Mesenchymal stem cell (in vitro differentiated cells and primary cell): ENCODE measurements around the gene GLI3.

Source experiments
- DNase-seq: peaks from one replicate; pipeline ENCODE4 v3.0.0-alpha.2; 2013
- H2AFZ ChIP-seq: one replicate; pipeline ENCODE4 v1.6.1; 2013; ENCODE audit warnings: low read depth, mild to moderate bottlenecking, control low read depth, inconsistent platforms, low read length, moderate library complexity
- H2AK5ac ChIP-seq: 2 replicates; pipeline ENCODE4 v1.6.1; 2013; ENCODE audit warnings: low read length, moderate library complexity, mild to moderate bottlenecking, inconsistent platforms; ENCODE audit not compliant: severe bottlenecking
- H2BK120ac ChIP-seq: one replicate; pipeline ENCODE4 v1.6.1; 2013; ENCODE audit warnings: low read depth, mild to moderate bottlenecking, inconsistent platforms, low read length, moderate library complexity
- H2BK12ac ChIP-seq, 2 experiments: one replicate each; pipeline ENCODE4 v1.6.1; 2013; ENCODE audit warnings: inconsistent platforms in 2 of 2, low read length in 2 of 2, mild to moderate bottlenecking in 2 of 2, moderate library complexity in 2 of 2, control low read depth in 1 of 2
- H2BK15ac ChIP-seq: one replicate; pipeline ENCODE4 v1.6.1; 2013; ENCODE audit warnings: mild to moderate bottlenecking, low read depth, inconsistent platforms; ENCODE audit not compliant: poor library complexity, severe bottlenecking
- H2BK5ac ChIP-seq: 2 replicates; pipeline ENCODE4 v1.6.1; 2013; ENCODE audit warnings: low read depth, mild to moderate bottlenecking, low read length, control low read depth, inconsistent platforms; ENCODE audit not compliant: poor library complexity, severe bottlenecking
- H3K14ac ChIP-seq, 2 experiments: one replicate each; pipeline ENCODE4 v1.6.1; 2013; ENCODE audit warnings: inconsistent platforms in 2 of 2, low read length in 2 of 2, control low read depth in 1 of 2, mild to moderate bottlenecking in 1 of 2, moderate library complexity in 1 of 2
- H3K18ac ChIP-seq, 2 experiments: one replicate each; pipeline ENCODE4 v1.6.1; 2013; ENCODE audit warnings: inconsistent platforms in 2 of 2, low read length in 2 of 2, control low read depth in 1 of 2, low read depth in 1 of 2, mild to moderate bottlenecking in 1 of 2
- H3K23ac ChIP-seq, 2 experiments: one replicate each; pipeline ENCODE4 v1.6.1; 2013; ENCODE audit warnings: inconsistent platforms in 2 of 2, low read length in 2 of 2, mild to moderate bottlenecking in 2 of 2, moderate library complexity in 2 of 2, control low read depth in 1 of 2
- H3K27ac ChIP-seq: 2 replicates; pipeline ENCODE4 v1.5.1; 2013; ENCODE audit warnings: mild to moderate bottlenecking, moderate library complexity, low read length, control low read depth, inconsistent platforms; ENCODE audit not compliant: poor library complexity, severe bottlenecking
- H3K27me3 ChIP-seq, 2 experiments: 2 replicates each; pipeline versions ENCODE4 v1.6.1 to v1.7.0; 2013; ENCODE audit warnings: low read length in 2 of 2, mild to moderate bottlenecking in 2 of 2, moderate library complexity in 2 of 2, control low read depth in 1 of 2, inconsistent platforms in 1 of 2; ENCODE audit not compliant: control insufficient read depth in 1 of 2, insufficient read depth in 1 of 2
- H3K36me3 ChIP-seq, 2 experiments: 2 replicates each; pipeline versions ENCODE4 v1.6.1 to v1.7.0; 2013; ENCODE audit warnings: low read length in 2 of 2, control low read depth in 1 of 2, inconsistent platforms in 1 of 2, low read depth in 1 of 2, mild to moderate bottlenecking in 1 of 2; ENCODE audit not compliant: insufficient read depth in 2 of 2, control insufficient read depth in 1 of 2
- H3K4ac ChIP-seq, 2 experiments: one replicate each; pipeline ENCODE4 v1.6.1; 2013; ENCODE audit warnings: inconsistent platforms in 2 of 2, low read length in 2 of 2, mild to moderate bottlenecking in 2 of 2, moderate library complexity in 2 of 2, control low read depth in 1 of 2, low read depth in 1 of 2
- H3K4me1 ChIP-seq: 2 replicates; pipeline ENCODE4 v1.6.1; 2013; ENCODE audit warnings: low read depth, low read length, control low read depth; ENCODE audit not compliant: control insufficient read depth, insufficient read depth
- H3K4me2 ChIP-seq: 2 replicates; pipeline ENCODE4 v1.6.1; 2013; ENCODE audit warnings: low read length, mild to moderate bottlenecking, inconsistent platforms; ENCODE audit not compliant: poor library complexity, severe bottlenecking
- H3K4me3 ChIP-seq, 2 experiments: 2 replicates each; pipeline versions ENCODE4 v1.5.1 to v1.7.0; 2013; ENCODE audit warnings: low read length in 2 of 2, mild to moderate bottlenecking in 2 of 2, control low read depth in 1 of 2, low read depth in 1 of 2; ENCODE audit not compliant: insufficient read depth in 1 of 2
- H3K79me1 ChIP-seq: replicated peaks from 2 replicates; pipeline ENCODE4 v1.6.1; 2013; ENCODE audit warnings: mild to moderate bottlenecking, control low read depth, low read length, inconsistent platforms; ENCODE audit not compliant: poor library complexity, severe bottlenecking
- H3K9ac ChIP-seq: 2 replicates; pipeline ENCODE4 v1.7.0; 2013; ENCODE audit warnings: mild to moderate bottlenecking, low read length, moderate library complexity
- H3K9me3 ChIP-seq: 2 replicates; pipeline ENCODE4 v1.7.0; 2013; ENCODE audit warnings: mild to moderate bottlenecking, low read length; ENCODE audit not compliant: control insufficient read depth
- H4K8ac ChIP-seq: one replicate; pipeline ENCODE4 v1.6.1; 2013; ENCODE audit warnings: inconsistent platforms, mild to moderate bottlenecking, low read length, moderate library complexity
- H4K91ac ChIP-seq: one replicate; pipeline ENCODE4 v1.6.1; 2013; ENCODE audit warnings: mild to moderate bottlenecking, low read length, inconsistent platforms
- WGBS: methylation state at CpG from one replicate; pipeline ENCODE4 v1.1.7; 2013; ENCODE audit warnings: mixed read lengths; 5-methylcytosine and 5-hydroxymethylcytosine counted together

The GLI3 gene

DNA sequence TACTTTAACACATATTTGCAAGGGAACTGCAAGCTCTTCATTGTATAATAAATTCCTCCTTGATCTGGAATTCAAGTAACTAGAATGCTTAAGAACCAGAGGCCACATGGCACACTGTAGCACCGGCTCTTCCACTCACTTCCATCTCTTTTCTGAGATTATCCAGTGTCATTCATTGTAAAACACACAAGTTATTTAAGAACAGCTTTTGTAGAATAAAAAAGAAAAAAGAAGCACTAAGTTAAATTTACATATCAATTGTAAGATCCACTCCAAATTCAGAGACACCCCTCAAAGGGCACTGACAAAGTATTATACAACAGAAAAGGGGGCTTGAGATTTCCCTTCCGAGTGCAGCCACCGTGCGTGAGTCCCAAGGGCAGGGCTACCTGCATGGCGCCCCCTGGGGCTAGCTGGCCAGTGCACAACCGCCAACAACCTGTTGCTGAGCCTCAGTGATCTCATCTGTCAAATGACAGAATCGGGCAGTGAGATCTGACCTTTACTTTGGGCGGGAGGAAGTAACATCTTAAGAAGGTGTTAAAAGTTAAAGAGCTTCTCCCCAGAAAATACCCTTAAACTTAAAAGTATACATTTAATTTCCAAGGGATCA lies 12.5 kb downstream of the GLI3 start:
- Histone ChIP-seq H3K9ac (no peak overlapping the region), H3K36me3 (peaks cover 4 to 34% of the 10 kb centered on the region in 2 experiments), H3K27ac (no peak overlapping the region), H3K14ac (no peak overlapping the region), H3K27me3 (peaks cover 0 to 16% of the 10 kb centered on the region in 2 experiments), H2AK5ac (no peak overlapping the region), H3K23ac (no peak overlapping the region), H2BK12ac (no peak overlapping the region), H4K8ac (no peak overlapping the region), H4K91ac (no peak overlapping the region), H2BK120ac (no peak overlapping the region), H2BK15ac (no peak overlapping the region), H2BK5ac (no peak overlapping the region), H3K79me1 (peaks cover 17% of the 10 kb centered on the region), H3K18ac (no peak overlapping the region), H3K4me3 (no peak overlapping the region), H3K4me1 (peaks cover 12% of the 10 kb centered on the region), H3K4ac (no peak overlapping the region), H3K4me2 (no peak overlapping the region), H2AFZ (no peak overlapping the region), H3K9me3 (no peaks in the 10 kb centered on the region)
- WGBS: 68% methylated on average over 5 of the region's 8 CpGs
- DNase-seq: no peak

DNA sequence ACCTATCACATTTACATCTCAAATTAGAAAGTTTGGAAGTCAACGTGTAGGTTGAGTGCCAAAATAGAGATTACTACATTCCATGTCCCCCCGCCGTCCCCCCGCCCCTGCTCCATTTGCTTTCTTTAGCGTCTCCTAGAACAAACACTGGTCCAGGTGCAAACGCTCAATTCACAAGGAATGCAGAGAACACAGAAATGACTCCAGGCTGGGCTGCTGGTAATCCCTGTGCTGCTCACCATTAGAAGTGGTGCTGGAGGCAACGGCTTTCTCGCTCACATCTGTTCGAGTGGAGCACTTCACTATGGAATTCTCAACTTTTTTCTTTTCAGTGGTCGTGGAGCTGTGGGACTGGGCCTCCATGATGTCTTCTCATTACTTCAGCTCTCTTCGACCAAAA lies 14.1 kb downstream of the GLI3 start:
- no peak overlapping the region for H2AK5ac ChIP-seq
- no peak overlapping the region for H2BK15ac ChIP-seq
- H3K4ac ChIP-seq: no peak overlapping the region
- WGBS: 68% methylated on average over 11 of the region's 11 CpGs
- no peak overlapping the region for H4K91ac ChIP-seq
- H2BK5ac ChIP-seq: no peak overlapping the region
- H2BK12ac ChIP-seq: no peak overlapping the region
- no peak overlapping the region for H3K4me3 ChIP-seq
- no peak overlapping the region for H3K23ac ChIP-seq
- no peak overlapping the region for H3K9ac ChIP-seq
- no peak overlapping the region for H2AFZ ChIP-seq
- H3K36me3 ChIP-seq: peaks cover 4 to 34% of the 10 kb centered on the region in 2 experiments
- H4K8ac ChIP-seq: no peak overlapping the region
- peaks cover 14% of the 10 kb centered on the region for H3K79me1 ChIP-seq
- peaks cover 0 to 8% of the 10 kb centered on the region in 2 experiments for H3K27me3 ChIP-seq
- no peak overlapping the region for H3K18ac ChIP-seq
- peaks cover 7% of the 10 kb centered on the region for H3K4me1 ChIP-seq
- no peak overlapping the region for H3K4me2 ChIP-seq
- H3K9me3 ChIP-seq: no peaks in the 10 kb centered on the region
- no peak overlapping the region for H3K14ac ChIP-seq
- H2BK120ac ChIP-seq: no peak overlapping the region
- no peak overlapping the region for H3K27ac ChIP-seq
- peak; percentile 27 for DNase-seq

DNA sequence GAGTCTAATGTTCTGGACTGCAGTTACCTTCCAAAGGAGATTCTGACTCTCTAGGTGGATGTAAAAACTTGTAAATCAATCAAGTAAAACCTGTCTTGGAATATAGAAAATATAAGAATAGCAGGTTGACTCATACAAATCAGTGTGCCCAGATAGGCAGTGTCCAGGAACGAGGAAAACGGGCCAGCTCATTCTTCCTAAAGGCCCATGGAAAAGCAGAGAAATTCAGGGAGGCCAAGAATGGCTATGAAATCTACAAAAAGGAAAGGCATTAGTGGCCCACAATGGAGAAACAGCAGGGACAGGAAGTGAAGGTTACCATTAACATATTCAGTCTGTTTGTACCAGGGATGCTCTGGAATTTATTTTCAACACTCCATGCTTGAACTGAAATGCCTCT lies 14.9 kb downstream of the GLI3 start:
- Histone ChIP-seq H2AFZ (no peak overlapping the region), H3K36me3 (peaks cover 4 to 34% of the 10 kb centered on the region in 2 experiments), H3K9ac (no peak overlapping the region), H3K27ac (no peak overlapping the region), H2BK5ac (no peak overlapping the region), H2BK15ac (no peak overlapping the region), H3K4me3 (no peak overlapping the region), H3K79me1 (peaks cover 14% of the 10 kb centered on the region), H3K23ac (no peak overlapping the region), H3K27me3 (peaks cover 0 to 1% of the 10 kb centered on the region in 2 experiments), H4K8ac (peak overlapping the region; percentile 50), H3K4ac (no peak overlapping the region), H3K9me3 (no peaks in the 10 kb centered on the region), H2BK120ac (no peak overlapping the region), H2AK5ac (no peak overlapping the region), H3K4me2 (no peak overlapping the region), H3K18ac (peak overlapping the region in 1 of 2 experiments; percentile 29), H4K91ac (no peak overlapping the region), H3K14ac (no peak overlapping the region), H2BK12ac (no peak overlapping the region), H3K4me1 (peaks cover 3% of the 10 kb centered on the region)
- no peak for DNase-seq
- WGBS: 81% methylated on average over 2 of the region's 2 CpGs

DNA sequence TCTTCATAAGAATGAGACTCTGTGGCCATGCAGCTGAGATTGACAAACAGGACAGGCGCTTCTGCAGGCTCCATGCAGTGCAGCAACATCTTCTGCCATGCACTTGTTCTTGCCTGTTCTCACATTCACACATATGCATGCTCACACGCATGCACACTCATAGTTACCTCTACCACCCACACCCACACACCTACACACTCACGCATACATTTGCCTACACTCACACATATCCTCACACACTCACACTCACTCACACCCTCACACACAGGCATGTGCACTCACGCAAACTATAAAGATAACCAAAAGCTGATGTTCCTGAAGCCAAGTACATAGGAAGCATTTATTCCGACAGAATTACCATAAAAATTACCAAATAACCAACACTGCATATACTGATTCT lies 15.7 kb downstream of the GLI3 start:
- H3K9ac ChIP-seq: no peak overlapping the region
- no peak overlapping the region for H2BK120ac ChIP-seq
- H3K4me2 ChIP-seq: no peak overlapping the region
- H3K23ac ChIP-seq: no peak overlapping the region
- no peak overlapping the region for H2BK5ac ChIP-seq
- no peak for DNase-seq
- no peak overlapping the region for H4K8ac ChIP-seq
- H3K79me1 ChIP-seq: peaks cover 12% of the 10 kb centered on the region
- no peak overlapping the region for H3K18ac ChIP-seq
- H3K4me1 ChIP-seq: peaks cover 3% of the 10 kb centered on the region
- H3K14ac ChIP-seq: peak overlapping the region in 1 of 2 experiments; percentile 8
- peaks cover 4 to 35% of the 10 kb centered on the region in 2 experiments for H3K36me3 ChIP-seq
- H2AK5ac ChIP-seq: no peak overlapping the region
- no peak overlapping the region for H3K27ac ChIP-seq
- no peak overlapping the region for H3K4ac ChIP-seq
- WGBS: 98% methylated on average over 5 of the region's 5 CpGs
- H2AFZ ChIP-seq: no peak overlapping the region
- H2BK12ac ChIP-seq: no peak overlapping the region
- H3K4me3 ChIP-seq: no peak overlapping the region
- no peak overlapping the region for H2BK15ac ChIP-seq
- no peaks in the 10 kb centered on the region for H3K9me3 ChIP-seq
- H3K27me3 ChIP-seq: no peaks in the 10 kb centered on the region
- H4K91ac ChIP-seq: no peak overlapping the region
